ENCODE measurements around the gene PHTF2.

GRCh38 chr7:77942431-77942830, 143.9 kb downstream of the PHTF2 start:
- no peak for TF ChIP-seq EP300 (IDR thresholded peaks at IDR 0.05)
- no peak for TF ChIP-seq CTCF (IDR thresholded peaks at IDR 0.05)
